Neural cell (in vitro differentiated cells): ENCODE results near the gene RALA. TPM values are rescaled to one million over a fixed set of nuclear protein-coding genes. Genes with fewer than 3 reads are reported as not detected.

Source experiments
- H2AFZ ChIP-seq: fragments of 200-600, 300-800 bp; sonication (generic), shearing (Covaris generic); 2 replicates; pipeline ENCODE4 v1.6.0; 2014; ENCODE audit warnings: low read depth, mild to moderate bottlenecking, antibody characterized with exemption, low read length, moderate library complexity
- H3F3A ChIP-seq: fragments of 200-600 bp; shearing (Covaris generic); 2 replicates; pipeline ENCODE4 v1.6.1; 2016; ENCODE audit warnings: mild to moderate bottlenecking, moderate library complexity, mixed read lengths, antibody characterized with exemption, low read length; ENCODE audit not compliant: insufficient read depth, poor library complexity, severe bottlenecking
- H3K27ac ChIP-seq: fragments of 200-600, 300-800 bp; sonication (generic), shearing (Covaris generic); 2 replicates; pipeline ENCODE4 v1.5.1; 2014; ENCODE audit warnings: mild to moderate bottlenecking, low read length, moderate library complexity
- H3K27me3 ChIP-seq: fragments of 300-800, 200-600 bp; sonication (generic), shearing (Covaris generic); 2 replicates; pipeline ENCODE4 v1.6.0; 2014; ENCODE audit warnings: mild to moderate bottlenecking, low read depth, low read length, moderate library complexity; ENCODE audit not compliant: insufficient read depth
- H3K36me3 ChIP-seq: fragments of 300-800, 200-600 bp; sonication (generic), shearing (Covaris generic); 2 replicates; pipeline ENCODE4 v1.5.1; 2014; ENCODE audit warnings: mild to moderate bottlenecking, antibody characterized with exemption, low read length, moderate library complexity; ENCODE audit not compliant: insufficient read depth
- H3K4me2 ChIP-seq: fragments of 300-800, 200-600 bp; sonication (generic), shearing (Covaris generic); 2 replicates; pipeline ENCODE4 v1.6.0; 2014; ENCODE audit warnings: mild to moderate bottlenecking, low read length
- H3K4me3 ChIP-seq: fragments of 300-800, 200-600 bp; sonication (generic), shearing (Covaris generic); 2 replicates; pipeline ENCODE4 v1.5.1; 2014; ENCODE audit warnings: mild to moderate bottlenecking, low read length, moderate library complexity
- H3K79me2 ChIP-seq: fragments of 200-600 bp; shearing (Covaris generic); replicated peaks from 2 replicates; pipeline ENCODE4 v1.6.0; 2014; ENCODE audit warnings: mild to moderate bottlenecking, low read length, moderate library complexity; ENCODE audit not compliant: insufficient read depth
- H3K9ac ChIP-seq: fragments of 300-800, 200-600 bp; sonication (generic), shearing (Covaris generic); 2 replicates; pipeline ENCODE4 v1.6.1; 2016; ENCODE audit warnings: mild to moderate bottlenecking, low read length, mixed read lengths
- H3K9me2 ChIP-seq: fragments of 200-600 bp; shearing (Covaris generic); 2 replicates; pipeline ENCODE4 v1.6.1; 2016; ENCODE audit warnings: mild to moderate bottlenecking, low read length, mixed read lengths; ENCODE audit not compliant: insufficient read depth
- H3K9me3 ChIP-seq: fragments of 200-600, 300-800 bp; sonication (generic), shearing (Covaris generic); 2 replicates; pipeline ENCODE4 v1.6.1; 2016; ENCODE audit warnings: mild to moderate bottlenecking, mixed run types, low read length, moderate library complexity, mixed read lengths
- H4K20me1 ChIP-seq: fragments of 200-600 bp; shearing (Covaris generic); 2 replicates; pipeline ENCODE4 v1.6.1; 2016; ENCODE audit warnings: mild to moderate bottlenecking, mixed run types; ENCODE audit not compliant: insufficient read depth
- CTCF ChIP-seq: fragments of 450-650 bp; IDR thresholded peaks from 2 replicates; pipeline ENCODE4 v1.5.1; 2014; ENCODE audit warnings: antibody characterized with exemption, mild to moderate bottlenecking, moderate library complexity; ENCODE audit not compliant: poor library complexity, severe bottlenecking
- EP300 ChIP-seq: fragments of 450-650 bp; conservative IDR thresholded peaks from 2 replicates; pipeline ENCODE4 v1.6.1; 2014; ENCODE audit warnings: antibody characterized with exemption, mild to moderate bottlenecking, moderate library complexity; ENCODE audit not compliant: poor library complexity, severe bottlenecking
- EZH2 ChIP-seq: fragments of 200-600, 300-800 bp; shearing (Covaris generic), sonication (generic); IDR thresholded peaks from 2 replicates; pipeline ENCODE4 v1.6.1; 2014; ENCODE audit warnings: antibody characterized with exemption, low read length, borderline replicate concordance, mild to moderate bottlenecking; ENCODE audit not compliant: insufficient read depth, poor library complexity, severe bottlenecking
- MXI1 ChIP-seq: fragments of 450-650 bp; conservative IDR thresholded peaks from 2 replicates; pipeline ENCODE4 v1.6.1; 2014; ENCODE audit warnings: antibody characterized with exemption, mild to moderate bottlenecking; ENCODE audit not compliant: poor library complexity, severe bottlenecking
- POLR2AphosphoS5 ChIP-seq: IDR thresholded peaks from 2 replicates; pipeline ENCODE4 v1.6.1; 2012
- RAD21 ChIP-seq: fragments of 450-650 bp; conservative IDR thresholded peaks from 2 replicates; pipeline ENCODE4 v1.6.1; 2014; ENCODE audit warnings: antibody characterized with exemption, mild to moderate bottlenecking, moderate library complexity
- REST ChIP-seq: IDR thresholded peaks from 2 replicates; pipeline ENCODE4 v1.6.1; 2012; ENCODE audit warnings: borderline replicate concordance
- SMC3 ChIP-seq: fragments of 450-650 bp; conservative IDR thresholded peaks from 2 replicates; pipeline ENCODE4 v1.6.1; 2014; ENCODE audit warnings: antibody characterized with exemption, mild to moderate bottlenecking, moderate library complexity; ENCODE audit not compliant: poor library complexity
- TAF1 ChIP-seq: IDR thresholded peaks from 2 replicates; pipeline ENCODE4 v1.6.1; 2012; ENCODE audit warnings: low read depth
- polyA plus RNA-seq: library from polyadenylated mRNA; depleted of rRNA; stranded (reverse); fragments of >200 nt; gene quantifications from 2 replicates; pipeline ENCODE4 v1.2.3, GENCODE V29; 2014

Gene RALA
- polyA plus RNA-seq, 1 donor from 2014 or later = 36.2 TPM

GRCh38 chr7:39603924-39604323 lies 19.4 kb upstream of the RALA start:
- Histone ChIP-seq H2AFZ (no peak overlapping the region), H3K36me3 (no peaks in the 10 kb centered on the region)

GRCh38 chr7:39605087-39605486 lies 18.3 kb upstream of the RALA start:
- H2AFZ ChIP-seq = no peak overlapping the region
- H3K4me2 ChIP-seq = no peak overlapping the region
- H3F3A ChIP-seq = no peaks in the 10 kb centered on the region
- H3K4me3 ChIP-seq = no peak overlapping the region
- H3K27me3 ChIP-seq = peaks cover 9% of the 10 kb centered on the region
- no peaks in the 10 kb centered on the region for H3K9me2 ChIP-seq
- H4K20me1 ChIP-seq = no peaks in the 10 kb centered on the region
- TF ChIP-seq EP300 = no peak
- TF ChIP-seq SMC3 = no peak
- no peak for TF ChIP-seq EZH2
- TF ChIP-seq RAD21 = no peak
- TF ChIP-seq REST = no peak
- TF ChIP-seq CTCF = no peak
- no peak for TF ChIP-seq TAF1
- no peak for TF ChIP-seq MXI1
- no peak for TF ChIP-seq POLR2AphosphoS5
- H3K79me2 ChIP-seq = no peaks in the 10 kb centered on the region
- no peaks in the 10 kb centered on the region for H3K9me3 ChIP-seq
- no peak overlapping the region for H3K27ac ChIP-seq
- no peak overlapping the region for H3K9ac ChIP-seq
- H3K36me3 ChIP-seq = no peaks in the 10 kb centered on the region

More at GRCh38 chr7:39603924-39604323, 19.4 kb upstream of the RALA start:
- TF ChIP-seq MXI1 (no peak), POLR2AphosphoS5 (peak; percentile 42), EZH2 (no peak), REST (no peak), TAF1 (no peak)
- no peak overlapping the region for H3K4me3 ChIP-seq
- H3K4me2 ChIP-seq = no peak overlapping the region
- H3K79me2 ChIP-seq = no peaks in the 10 kb centered on the region
- no peaks in the 10 kb centered on the region for H3F3A ChIP-seq
- no peaks in the 10 kb centered on the region for H3K9me2 ChIP-seq
- no peak overlapping the region for H3K27ac ChIP-seq
- no peaks in the 10 kb centered on the region for H4K20me1 ChIP-seq
- H3K9me3 ChIP-seq = no peaks in the 10 kb centered on the region
- H3K27me3 ChIP-seq = no peaks in the 10 kb centered on the region
- no peak overlapping the region for H3K9ac ChIP-seq
